ENCODE data around the gene AGBL4.

Gene AGBL4

GRCh38 chr1:48967318-48967717, 1056.4 kb downstream of the AGBL4 start:
- no peaks in the 10 kb centered on the region for H3K27me3 ChIP-seq (ENCODE audit: control insufficient read depth in 1 of 2, insufficient read depth in 2 of 2, low read length in 2 of 2)
- H3K9ac ChIP-seq (ENCODE audit: low read length) = no peak overlapping the region
- H3K36me3 ChIP-seq (ENCODE audit: insufficient read depth, low read length) = no peaks in the 10 kb centered on the region
- H3K27ac ChIP-seq (ENCODE audit: low read depth, low read length) = no peak overlapping the region
- no peaks in the 10 kb centered on the region for H3K9me3 ChIP-seq (ENCODE audit: low read length)
- H3K4me3 ChIP-seq (ENCODE audit: low read depth in 1 of 2, low read length in 2 of 2) = no peak overlapping the region
- peaks cover 6% of the 10 kb centered on the region for H3K4me1 ChIP-seq (ENCODE audit: insufficient read depth, low read length)

GRCh38 chr1:48966583-48966982, 1057.2 kb downstream of the AGBL4 start:
- Histone ChIP-seq H3K27ac (ENCODE audit: low read depth, low read length) (no peak overlapping the region), H3K27me3 (ENCODE audit: control insufficient read depth in 1 of 2, insufficient read depth in 2 of 2, low read length in 2 of 2) (no peaks in the 10 kb centered on the region), H3K4me3 (ENCODE audit: low read depth in 1 of 2, low read length in 2 of 2) (no peak overlapping the region), H3K9me3 (ENCODE audit: low read length) (no peaks in the 10 kb centered on the region), H3K9ac (ENCODE audit: low read length) (no peak overlapping the region), H3K36me3 (ENCODE audit: insufficient read depth, low read length) (no peaks in the 10 kb centered on the region), H3K4me1 (ENCODE audit: insufficient read depth, low read length) (peaks cover 6% of the 10 kb centered on the region)

GRCh38 chr1:48960320-48960719, 1063.4 kb downstream of the AGBL4 start:
- Histone ChIP-seq H3K27me3 (ENCODE audit: control insufficient read depth in 1 of 2, insufficient read depth in 2 of 2, low read length in 2 of 2) (no peaks in the 10 kb centered on the region), H3K4me1 (ENCODE audit: insufficient read depth, low read length) (no peaks in the 10 kb centered on the region), H3K36me3 (ENCODE audit: insufficient read depth, low read length) (no peaks in the 10 kb centered on the region), H3K9ac (ENCODE audit: low read length) (no peak overlapping the region), H3K9me3 (ENCODE audit: low read length) (no peaks in the 10 kb centered on the region), H3K27ac (ENCODE audit: low read depth, low read length) (no peak overlapping the region), H3K4me3 (ENCODE audit: low read depth in 1 of 2, low read length in 2 of 2) (no peak overlapping the region)

GRCh38 chr1:48955774-48956173, 1068.0 kb downstream of the AGBL4 start:
- no peak overlapping the region for H3K27ac ChIP-seq (ENCODE audit: low read depth, low read length)
- no peak overlapping the region for H3K9ac ChIP-seq (ENCODE audit: low read length)
- no peaks in the 10 kb centered on the region for H3K4me1 ChIP-seq (ENCODE audit: insufficient read depth, low read length)
- H3K9me3 ChIP-seq (ENCODE audit: low read length) = no peaks in the 10 kb centered on the region
- no peaks in the 10 kb centered on the region for H3K27me3 ChIP-seq (ENCODE audit: control insufficient read depth in 1 of 2, insufficient read depth in 2 of 2, low read length in 2 of 2)
- H3K4me3 ChIP-seq (ENCODE audit: low read depth in 1 of 2, low read length in 2 of 2) = no peak overlapping the region
- H3K36me3 ChIP-seq (ENCODE audit: insufficient read depth, low read length) = no peaks in the 10 kb centered on the region

- H3K36me3 ChIP-seq (ENCODE audit: insufficient read depth, low read length) = no peaks in the 10 kb centered on the region
- no peak overlapping the region for H3K9ac ChIP-seq (ENCODE audit: low read length)
- no peaks in the 10 kb centered on the region for H3K27me3 ChIP-seq (ENCODE audit: control insufficient read depth in 1 of 2, insufficient read depth in 2 of 2, low read length in 2 of 2)
- no peak overlapping the region for H3K27ac ChIP-seq (ENCODE audit: low read depth, low read length)
- no peaks in the 10 kb centered on the region for H3K4me1 ChIP-seq (ENCODE audit: insufficient read depth, low read length)
- H3K9me3 ChIP-seq (ENCODE audit: low read length) = no peaks in the 10 kb centered on the region
- H3K4me3 ChIP-seq (ENCODE audit: low read depth in 1 of 2, low read length in 2 of 2) = no peak overlapping the region
Measured at GRCh38 chr1:48953617-48954016, 1070.1 kb downstream of the AGBL4 start.

GRCh38 chr1:48948562-48948961, 1075.2 kb downstream of the AGBL4 start:
- Histone ChIP-seq H3K4me1 (ENCODE audit: insufficient read depth, low read length) (peaks cover 2% of the 10 kb centered on the region), H3K36me3 (ENCODE audit: insufficient read depth, low read length) (no peaks in the 10 kb centered on the region), H3K9me3 (ENCODE audit: low read length) (no peaks in the 10 kb centered on the region), H3K27me3 (ENCODE audit: control insufficient read depth in 1 of 2, insufficient read depth in 2 of 2, low read length in 2 of 2) (no peaks in the 10 kb centered on the region), H3K4me3 (ENCODE audit: low read depth in 1 of 2, low read length in 2 of 2) (no peak overlapping the region), H3K27ac (ENCODE audit: low read depth, low read length) (no peak overlapping the region), H3K9ac (ENCODE audit: low read length) (no peak overlapping the region)

- Histone ChIP-seq H3K4me1 (ENCODE audit: insufficient read depth, low read length) (peaks cover 6% of the 10 kb centered on the region), H3K36me3 (ENCODE audit: insufficient read depth, low read length) (no peaks in the 10 kb centered on the region), H3K27ac (ENCODE audit: low read depth, low read length) (no peak overlapping the region), H3K9me3 (ENCODE audit: low read length) (no peaks in the 10 kb centered on the region), H3K9ac (ENCODE audit: low read length) (no peak overlapping the region), H3K27me3 (ENCODE audit: control insufficient read depth in 1 of 2, insufficient read depth in 2 of 2, low read length in 2 of 2) (no peaks in the 10 kb centered on the region), H3K4me3 (ENCODE audit: low read depth in 1 of 2, low read length in 2 of 2) (no peak overlapping the region)
Measured at GRCh38 chr1:48947761-48948537, 1075.8 kb downstream of the AGBL4 start.

GRCh38 chr1:48946070-48946469, 1077.7 kb downstream of the AGBL4 start:
- Histone ChIP-seq H3K36me3 (ENCODE audit: insufficient read depth, low read length) (no peaks in the 10 kb centered on the region), H3K27me3 (ENCODE audit: control insufficient read depth in 1 of 2, insufficient read depth in 2 of 2, low read length in 2 of 2) (no peaks in the 10 kb centered on the region), H3K27ac (ENCODE audit: low read depth, low read length) (no peak overlapping the region), H3K9me3 (ENCODE audit: low read length) (no peaks in the 10 kb centered on the region), H3K9ac (ENCODE audit: low read length) (no peak overlapping the region), H3K4me3 (ENCODE audit: low read depth in 1 of 2, low read length in 2 of 2) (no peak overlapping the region), H3K4me1 (ENCODE audit: insufficient read depth, low read length) (peaks cover 6% of the 10 kb centered on the region)

- Histone ChIP-seq H3K27ac (ENCODE audit: low read depth, low read length) (no peak overlapping the region), H3K4me3 (ENCODE audit: low read depth in 1 of 2, low read length in 2 of 2) (no peak overlapping the region), H3K9me3 (ENCODE audit: low read length) (no peaks in the 10 kb centered on the region), H3K4me1 (ENCODE audit: insufficient read depth, low read length) (peaks cover 6% of the 10 kb centered on the region), H3K36me3 (ENCODE audit: insufficient read depth, low read length) (no peaks in the 10 kb centered on the region), H3K27me3 (ENCODE audit: control insufficient read depth in 1 of 2, insufficient read depth in 2 of 2, low read length in 2 of 2) (no peaks in the 10 kb centered on the region), H3K9ac (ENCODE audit: low read length) (no peak overlapping the region)
Measured at GRCh38 chr1:48944811-48945210, 1078.9 kb downstream of the AGBL4 start.

GRCh38 chr1:48943826-48944225, 1079.9 kb downstream of the AGBL4 start:
- H3K4me3 ChIP-seq (ENCODE audit: low read depth in 1 of 2, low read length in 2 of 2) = no peak overlapping the region
- H3K27me3 ChIP-seq (ENCODE audit: control insufficient read depth in 1 of 2, insufficient read depth in 2 of 2, low read length in 2 of 2) = no peaks in the 10 kb centered on the region
- no peaks in the 10 kb centered on the region for H3K9me3 ChIP-seq (ENCODE audit: low read length)
- peaks cover 6% of the 10 kb centered on the region for H3K4me1 ChIP-seq (ENCODE audit: insufficient read depth, low read length)
- no peak overlapping the region for H3K9ac ChIP-seq (ENCODE audit: low read length)
- H3K27ac ChIP-seq (ENCODE audit: low read depth, low read length) = no peak overlapping the region
- H3K36me3 ChIP-seq (ENCODE audit: insufficient read depth, low read length) = no peaks in the 10 kb centered on the region

- H3K36me3 ChIP-seq (ENCODE audit: insufficient read depth, low read length) = no peaks in the 10 kb centered on the region
- no peak overlapping the region for H3K27ac ChIP-seq (ENCODE audit: low read depth, low read length)
- H3K9me3 ChIP-seq (ENCODE audit: low read length) = no peaks in the 10 kb centered on the region
- no peak overlapping the region for H3K4me3 ChIP-seq (ENCODE audit: low read depth in 1 of 2, low read length in 2 of 2)
- H3K9ac ChIP-seq (ENCODE audit: low read length) = no peak overlapping the region
- no peaks in the 10 kb centered on the region for H3K27me3 ChIP-seq (ENCODE audit: control insufficient read depth in 1 of 2, insufficient read depth in 2 of 2, low read length in 2 of 2)
- peaks cover 6% of the 10 kb centered on the region for H3K4me1 ChIP-seq (ENCODE audit: insufficient read depth, low read length)
Measured at GRCh38 chr1:48943393-48943792, 1080.4 kb downstream of the AGBL4 start.
